GM12878 (cell line): Measurements from ENCODE around the gene KIF17. TPM values are rescaled to one million over a fixed set of nuclear protein-coding genes. Genes with fewer than 3 reads are reported as not detected.

ENCODE experiments used
- ATAC-seq: fragments of 200-7000 bp; cut with Tn5 transposase; 3 replicates; pipeline ENCODE4 v1.9.1; 2020; ENCODE audit warnings: mild to moderate bottlenecking, moderate library complexity
- BruUV-seq: library from RNA; stranded (reverse); fragments of 400-500 nt; replicated peaks from 2 replicates; lab custom pipeline; 2021; lab: Mats Ljungman, UMichigan
- CTCF ChIA-PET: fragments of 300-600 bp; sonication (Branson Sonifier 250); formaldehyde crosslinking; extraction: SDS; loops from one replicate; lab custom pipeline; 2021; ENCODE audit warnings: inconsistent platforms; lab: Yijun Ruan, JAX
- POLR2A ChIA-PET: fragments of 350-600 bp; formaldehyde crosslinking; extraction: SDS; loops from one replicate; lab custom pipeline; 2021; ENCODE audit warnings: inconsistent platforms; lab: Charles Lee
- RAD21 ChIA-PET: fragments of 300-600 bp; sonication (Branson Sonifier 250); formaldehyde crosslinking; loops from one replicate; lab custom pipeline; 2023; ENCODE audit warnings: antibody characterized with exemption; ENCODE audit not compliant: unreplicated experiment; lab: Charles Lee
- SMC1A ChIA-PET: fragments of 300-600 bp; sonication (Branson Sonifier 250); formaldehyde crosslinking; loops from one replicate; lab custom pipeline; 2023; ENCODE audit not compliant: unreplicated experiment, uncharacterized antibody; lab: Charles Lee
- DNase-seq: peaks from one replicate; pipeline ENCODE4 v3.0.0-alpha.2; 2011; ENCODE audit warnings: low read depth, low spot score
- FAIRE-seq: peaks from 3 replicates; lab custom pipeline; 2011; peaks lifted over from hg19 to GRCh38; lab: Jason Lieb, UNC
- H2AFZ ChIP-seq: 2 replicates; pipeline ENCODE4 v1.6.0; 2011; ENCODE audit warnings: low read depth, low read length, control low read depth; ENCODE audit not compliant: control insufficient read depth
- H3K27ac ChIP-seq: 2 replicates; pipeline ENCODE4 v1.5.1; 2011; ENCODE audit warnings: control low read depth; ENCODE audit not compliant: control insufficient read depth, insufficient read depth
- H3K27me3 ChIP-seq, 2 experiments: replicated peaks in 1 of 2; 2 replicates each; pipeline versions ENCODE4 v1.6.0 to v1.6.1; 2011; ENCODE audit warnings: low read length in 1 of 2; ENCODE audit not compliant: control insufficient read depth in 2 of 2, insufficient read depth in 2 of 2
- H3K36me3 ChIP-seq, 2 experiments: 2 replicates each; pipeline ENCODE4 v1.5.1; 2011; ENCODE audit warnings: low read length in 1 of 2; ENCODE audit not compliant: control insufficient read depth in 2 of 2, insufficient read depth in 2 of 2
- H3K4me1 ChIP-seq: 2 replicates; pipeline ENCODE4 v1.6.1; 2011; ENCODE audit warnings: mild to moderate bottlenecking, low read length, moderate library complexity, mixed read lengths; ENCODE audit not compliant: control insufficient read depth, insufficient read depth
- H3K4me2 ChIP-seq: 2 replicates; pipeline ENCODE4 v1.6.0; 2011; ENCODE audit warnings: control low read depth; ENCODE audit not compliant: control insufficient read depth, insufficient read depth
- H3K4me3 ChIP-seq: fragments of 200-600 bp; sonication (generic); 2 replicates; pipeline ENCODE4 v1.5.1; 2016
- H3K79me2 ChIP-seq: 2 replicates; pipeline ENCODE4 v1.6.0; 2011; ENCODE audit warnings: low read length; ENCODE audit not compliant: control insufficient read depth, insufficient read depth
- H3K9ac ChIP-seq: 2 replicates; pipeline ENCODE4 v1.8.0; 2011; ENCODE audit warnings: low read length, control low read depth, mixed read lengths; ENCODE audit not compliant: control insufficient read depth, insufficient read depth
- H3K9me3 ChIP-seq: replicated peaks from 3 replicates; pipeline ENCODE4 v1.5.1; 2011; ENCODE audit warnings: mild to moderate bottlenecking, low read length; ENCODE audit not compliant: control insufficient read depth, insufficient read depth
- H4K20me1 ChIP-seq: 2 replicates; pipeline ENCODE4 v1.6.0; 2011; ENCODE audit not compliant: control insufficient read depth, insufficient read depth
- DPF2 ChIP-seq: fragments of 450-650 bp; IDR thresholded peaks from 2 replicates; pipeline ENCODE4 v1.6.1; 2017; ENCODE audit warnings: mild to moderate bottlenecking
- FOXK2 ChIP-seq: fragments of 450-650 bp; IDR thresholded peaks from 2 replicates; pipeline ENCODE4 v1.6.1; 2017; ENCODE audit warnings: mild to moderate bottlenecking, moderate library complexity
- IRF3 ChIP-seq: fragments of 450-650 bp; IDR thresholded peaks from 2 replicates; pipeline ENCODE4 v1.6.1; 2014; ENCODE audit warnings: mild to moderate bottlenecking
- MEF2B ChIP-seq: fragments of 450-650 bp; IDR thresholded peaks from 2 replicates; pipeline ENCODE4 v1.6.1; 2018; ENCODE audit warnings: mild to moderate bottlenecking, moderate library complexity; ENCODE audit not compliant: partially characterized antibody, poor library complexity, severe bottlenecking
- NFIC ChIP-seq: IDR thresholded peaks from 2 replicates; pipeline ENCODE4 v1.6.1; 2012; ENCODE audit warnings: low read depth, mild to moderate bottlenecking, inconsistent platforms, low read length, moderate library complexity
- NFYB ChIP-seq: IDR thresholded peaks from 2 replicates; pipeline ENCODE4 v1.6.1; 2011; ENCODE audit warnings: low read depth, mild to moderate bottlenecking, low read length, improper control_type of control experiment, moderate library complexity; ENCODE audit not compliant: insufficient read depth
- NR2C2 ChIP-seq: IDR thresholded peaks from 2 replicates; pipeline ENCODE4 v1.6.1; 2011; ENCODE audit warnings: borderline replicate concordance, low read depth; ENCODE audit not compliant: control insufficient read depth, insufficient read length
- RB1 ChIP-seq: fragments of 450-650 bp; formaldehyde crosslinking; IDR thresholded peaks from 2 replicates; pipeline ENCODE4 v1.6.1; 2017; ENCODE audit warnings: mild to moderate bottlenecking, borderline replicate concordance
- RFX5 ChIP-seq: IDR thresholded peaks from 2 replicates; pipeline ENCODE4 v1.6.1; 2011; ENCODE audit warnings: low read depth, low read length, improper control_type of control experiment
- SMARCA5 ChIP-seq: fragments of 450-650 bp; IDR thresholded peaks from 2 replicates; pipeline ENCODE4 v1.6.1; 2017; ENCODE audit warnings: mild to moderate bottlenecking
- SP1 ChIP-seq: IDR thresholded peaks from one replicate; pipeline ENCODE4 v1.6.1; 2011; ENCODE audit warnings: low read depth, low read length
- SRF ChIP-seq, 2 experiments: IDR thresholded peaks; 2 replicates each; pipeline ENCODE4 v1.6.1; 2011; ENCODE audit warnings: low read depth in 2 of 2, low read length in 2 of 2, mild to moderate bottlenecking in 1 of 2, moderate library complexity in 1 of 2
- STAT1 ChIP-seq: fragments of 450-650 bp; conservative IDR thresholded peaks from 2 replicates; pipeline ENCODE4 v1.6.1; 2014; ENCODE audit warnings: antibody characterized with exemption, mild to moderate bottlenecking
- SUPT20H ChIP-seq: IDR thresholded peaks from 2 replicates; pipeline ENCODE4 v1.6.1; 2011; ENCODE audit warnings: low read depth, mild to moderate bottlenecking, low read length, moderate library complexity, borderline replicate concordance; ENCODE audit not compliant: control insufficient read depth
- TARDBP ChIP-seq: IDR thresholded peaks from 2 replicates; pipeline ENCODE4 v1.6.1; 2016; ENCODE audit warnings: borderline replicate concordance
- ZNF207 ChIP-seq: fragments of 450-650 bp; IDR thresholded peaks from 2 replicates; pipeline ENCODE4 v1.6.1; 2014; ENCODE audit warnings: antibody characterized with exemption, mild to moderate bottlenecking, borderline replicate concordance
- ZZZ3 ChIP-seq: IDR thresholded peaks from 2 replicates; pipeline ENCODE4 v1.6.1; 2011; ENCODE audit warnings: low read depth; ENCODE audit not compliant: control insufficient read depth, insufficient read length
- WGBS: methylation state at CpG from one replicate; pipeline ENCODE4 v1.1.6; 2016; ENCODE audit warnings: low lambda C conversion rate; ENCODE audit not compliant: insufficient replicate concordance, insufficient coverage; ENCODE audit errors: missing lambda C conversion rate; 5-methylcytosine and 5-hydroxymethylcytosine counted together
- in situ Hi-C: fragments of 300-500 bp; cut with MboI; formaldehyde crosslinking; loops from 9 replicates; pipeline ENCODE4 v1.14.3; 2018; ENCODE audit warnings: mixed read lengths
- intact Hi-C: fragments of 100-400 bp; cut with micrococcal nuclease; formaldehyde crosslinking; loops from one replicate; pipeline ENCODE4 v1.14.2; 2022; ENCODE audit not compliant: unreplicated experiment
- polyA plus RNA-seq, 11 experiments: library from polyadenylated mRNA; depleted of rRNA in 4 of 11; unstranded in 6 of 11; stranded (reverse) in 5 of 11; fragments of >200 nt; fragmentation: Nextera tagmentation in 4 of 11; fragmentation: Illumina TruSeq in 1 of 11; extraction: Ambion mirVana in 4 of 11; extraction: Trizol in 1 of 11; gene quantifications; 1 replicate in 1 of 11; 2 replicates in 10 of 11; pipeline versions ENCODE4 v1.2.1 to v1.2.3, GENCODE V29; 2011 to 2016; ENCODE audit warnings: inconsistent platforms in 2 of 11, missing spikeins in 2 of 11, low read depth in 1 of 11
- total RNA-seq, 4 experiments: library from RNA; depleted of rRNA in 3 of 4; stranded (reverse); fragments of >200 nt in 3 of 4; fragmentation: Illumina TruSeq in 1 of 4; extraction: Trizol in 1 of 4; gene quantifications; 2 replicates each; pipeline versions ENCODE4 v1.2.1 to v1.2.3, GENCODE V29; 2013 to 2021

KIF17 gene
- total and polyA plus RNA-seq, 10 of the 15 experiments (the other 5 are each of a cell fraction or from before 2014, with no cell fraction given), result 0.01 to 0.10 (median 0.03) TPM; not detected in 7

- TF ChIP-seq SRF (IDR thresholded peaks at IDR 0.05; ENCODE audit: low read depth in 2 of 2, low read length in 2 of 2), result no peak
- no peak for TF ChIP-seq RB1
Measured at GRCh38 chr1:20706841-20707240, 11.0 kb downstream of the KIF17 start (continued).

DNA sequence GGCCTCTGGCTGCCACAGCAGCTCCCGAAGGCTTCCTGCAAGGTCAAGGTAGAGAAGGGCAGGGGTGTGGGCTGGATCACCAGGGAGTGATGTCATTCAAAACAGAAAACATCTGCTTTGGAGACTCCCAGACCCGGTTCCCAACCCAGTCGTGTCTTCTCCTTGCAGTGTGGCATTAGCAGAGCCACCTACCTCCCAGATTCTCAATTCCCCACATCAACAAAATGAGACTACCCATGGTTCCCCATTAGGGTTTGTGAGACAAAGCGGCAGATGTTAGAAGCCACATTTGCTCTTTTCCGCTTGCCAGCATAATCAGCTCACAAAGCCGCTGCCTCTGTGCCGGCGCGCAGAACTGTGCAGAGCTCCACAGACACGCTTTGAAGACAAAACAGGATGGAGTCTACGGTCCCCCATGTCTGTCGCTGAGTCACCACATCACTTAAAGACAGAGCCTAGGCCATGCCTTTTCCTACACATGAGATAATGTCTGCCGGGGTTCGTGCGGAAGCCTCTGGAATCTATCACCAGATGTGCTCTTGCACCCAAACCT is 12.5 kb downstream of the KIF17 start:
- FAIRE-seq, result no peak

GRCh38 chr1:20704390-20705202 is 13.2 kb downstream of the KIF17 start:
- Histone ChIP-seq H3K4me2 (no peak overlapping the region), H2AFZ (no peak overlapping the region), H3K79me2 (no peaks in the 10 kb centered on the region), H4K20me1 (no peaks in the 10 kb centered on the region), H3K9ac (no peak overlapping the region), H3K4me1 (no peaks in the 10 kb centered on the region), H3K4me3 (no peak overlapping the region), H3K9me3 (no peaks in the 10 kb centered on the region), H3K36me3 (no peaks in the 10 kb centered on the region), H3K27ac (no peak overlapping the region), H3K27me3 (no peaks in the 10 kb centered on the region; a peak in 1 of 4 replicates)
- CTCF ChIA-PET, result no interaction called here
- 73% methylated on average over 40 of the region's 41 CpGs for WGBS
- SMC1A ChIA-PET, result no interaction called here
- RAD21 ChIA-PET, result no interaction called here
- no peak for FAIRE-seq
- BruUV-seq, result no TSS peak
- no peak for DNase-seq
- POLR2A ChIA-PET, result interaction anchor here (1.1 kb wide), 1 partner anchor 284 kb away, joined by 3 read pairs; no protein-coding TSS in a partner anchor
- ATAC-seq, result no peak
- intact Hi-C loops (no loop called here), in situ Hi-C loops (no loop called here)
- TF ChIP-seq NFIC (no peak), NFYB (no peak), IRF3 (no peak), TARDBP (no peak), STAT1 (no peak), SP1 (no peak), SUPT20H (no peak), FOXK2 (no peak), NR2C2 (no peak), DPF2 (no peak), ZZZ3 (no peak), ZNF207 (no peak)

More for the DNA sequence above, 12.5 kb downstream of the KIF17 start:
- Histone ChIP-seq H3K9ac (no peak overlapping the region), H3K79me2 (no peaks in the 10 kb centered on the region), H3K27ac (no peak overlapping the region), H2AFZ (no peak overlapping the region), H3K4me1 (no peaks in the 10 kb centered on the region), H3K4me3 (no peak overlapping the region), H4K20me1 (no peaks in the 10 kb centered on the region), H3K9me3 (no peaks in the 10 kb centered on the region), H3K36me3 (no peaks in the 10 kb centered on the region), H3K27me3 (no peaks in the 10 kb centered on the region; a peak in 1 of 4 replicates), H3K4me2 (no peak overlapping the region)
- DNase-seq, result no peak
- RAD21 ChIA-PET, result no interaction called here
- no peak for TF ChIP-seq RFX5
- no peak for TF ChIP-seq MEF2B
- no peak for TF ChIP-seq SMARCA5
- intact Hi-C loops (no loop called here), in situ Hi-C loops (no loop called here)
- POLR2A ChIA-PET, result no interaction called here
- 78% methylated on average over 15 of the region's 15 CpGs for WGBS
- CTCF ChIA-PET, result no interaction called here
- SMC1A ChIA-PET, result no interaction called here
- no TSS peak for BruUV-seq
- no peak for ATAC-seq
